ENCODE measurements around the gene ARFGAP3.

DNA sequence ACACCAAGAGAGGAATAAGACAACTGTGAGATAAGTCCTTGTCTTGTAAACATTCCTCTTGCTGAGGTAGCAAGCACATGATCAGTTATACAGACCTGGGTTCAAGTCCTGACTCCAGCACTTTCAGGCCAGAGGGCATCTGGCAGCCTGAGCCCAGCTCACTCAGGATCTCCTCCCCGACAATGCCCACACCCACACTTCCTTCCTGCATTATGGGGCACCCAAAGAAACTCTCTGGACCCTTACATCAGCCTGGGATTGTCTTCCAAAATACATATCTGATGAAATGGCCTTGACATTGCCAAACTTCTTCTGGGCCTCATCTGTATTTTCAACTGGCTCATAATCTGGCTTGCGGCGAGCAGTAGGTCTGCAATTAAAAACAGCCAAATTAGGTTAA lies 48.6 kb downstream of the ARFGAP3 start:
- TF ChIP-seq EZH2phosphoT487 (IDR thresholded peaks at IDR 0.05; ENCODE audit: borderline replicate concordance, low read length) = no peak
- TF ChIP-seq, protein P1, sequence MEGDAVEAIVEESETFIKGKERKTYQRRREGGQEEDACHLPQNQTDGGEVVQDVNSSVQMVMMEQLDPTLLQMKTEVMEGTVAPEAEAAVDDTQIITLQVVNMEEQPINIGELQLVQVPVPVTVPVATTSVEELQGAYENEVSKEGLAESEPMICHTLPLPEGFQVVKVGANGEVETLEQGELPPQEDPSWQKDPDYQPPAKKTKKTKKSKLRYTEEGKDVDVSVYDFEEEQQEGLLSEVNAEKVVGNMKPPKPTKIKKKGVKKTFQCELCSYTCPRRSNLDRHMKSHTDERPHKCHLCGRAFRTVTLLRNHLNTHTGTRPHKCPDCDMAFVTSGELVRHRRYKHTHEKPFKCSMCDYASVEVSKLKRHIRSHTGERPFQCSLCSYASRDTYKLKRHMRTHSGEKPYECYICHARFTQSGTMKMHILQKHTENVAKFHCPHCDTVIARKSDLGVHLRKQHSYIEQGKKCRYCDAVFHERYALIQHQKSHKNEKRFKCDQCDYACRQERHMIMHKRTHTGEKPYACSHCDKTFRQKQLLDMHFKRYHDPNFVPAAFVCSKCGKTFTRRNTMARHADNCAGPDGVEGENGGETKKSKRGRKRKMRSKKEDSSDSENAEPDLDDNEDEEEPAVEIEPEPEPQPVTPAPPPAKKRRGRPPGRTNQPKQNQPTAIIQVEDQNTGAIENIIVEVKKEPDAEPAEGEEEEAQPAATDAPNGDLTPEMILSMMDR (IDR thresholded peaks at IDR 0.05; ENCODE audit: low read depth, low read length, poor library complexity, severe bottlenecking) = no peak
